ENCODE data around the gene PCDHGA1.

The PCDHGA1 gene

GRCh38 chr5:141494761-141495452 is 164.6 kb downstream of the PCDHGA1 start:
- DNase-seq: no peak

GRCh38 chr5:141495453-141495811 is 165.1 kb downstream of the PCDHGA1 start:
- DNase-seq: no peak

GRCh38 chr5:141496038-141496437 is 165.7 kb downstream of the PCDHGA1 start:
- DNase-seq: no peak

- DNase-seq: no peak
These were observed 171.4 kb downstream of the PCDHGA1 start for GRCh38 chr5:141501761-141502160.

GRCh38 chr5:141503681-141504080 is 173.4 kb downstream of the PCDHGA1 start:
- DNase-seq: no peak

- DNase-seq: no peak
These were observed 173.9 kb downstream of the PCDHGA1 start for GRCh38 chr5:141504216-141504615.

- no peak for DNase-seq
These were observed 176.3 kb downstream of the PCDHGA1 start for GRCh38 chr5:141506381-141507155.

- no peak for DNase-seq
These were observed 177.2 kb downstream of the PCDHGA1 start for GRCh38 chr5:141507387-141508091.

- peak; percentile 24 for DNase-seq
These were observed 178.1 kb downstream of the PCDHGA1 start for GRCh38 chr5:141508440-141508797.

- peak; percentile 42 for DNase-seq
These were observed 178.7 kb downstream of the PCDHGA1 start for GRCh38 chr5:141508798-141509611.

- no peak for DNase-seq
These were observed 179.8 kb downstream of the PCDHGA1 start for GRCh38 chr5:141510160-141510559.

- no peak for DNase-seq
These were observed 180.7 kb downstream of the PCDHGA1 start for GRCh38 chr5:141510850-141511601.

- no peak for DNase-seq
These were observed 181.5 kb downstream of the PCDHGA1 start for GRCh38 chr5:141511771-141512325.

- peak; percentile 48 for DNase-seq
These were observed 182.1 kb downstream of the PCDHGA1 start for GRCh38 chr5:141512390-141512910.

GRCh38 chr5:141512911-141513626 is 182.8 kb downstream of the PCDHGA1 start:
- DNase-seq: peak; percentile 52

- peak; percentile 41 for DNase-seq
These were observed 183.5 kb downstream of the PCDHGA1 start for GRCh38 chr5:141513627-141514329.

- no peak for DNase-seq
These were observed 184.2 kb downstream of the PCDHGA1 start for GRCh38 chr5:141514330-141515133.

GRCh38 chr5:141515141-141515540 is 184.8 kb downstream of the PCDHGA1 start:
- no peak for DNase-seq

GRCh38 chr5:141515946-141516671 is 185.8 kb downstream of the PCDHGA1 start:
- DNase-seq: no peak

All from NCI-H1092 treated with DMSO at 0.1 percent for 48 hours (cell line).